GM12878 (cell line): ENCODE measurements around the gene PSMA8. TPM values are rescaled to one million over a fixed set of nuclear protein-coding genes. Genes with fewer than 3 reads are reported as not detected.
"Not testable (repeated sequence)": the region's sequence is repeated elsewhere in the genome, so short reads cannot be mapped to it uniquely, and the experiment has no call there.

Source experiments
- ATAC-seq: fragments of 200-7000 bp; cut with Tn5 transposase; 3 replicates; pipeline ENCODE4 v1.9.1; 2020; ENCODE audit warnings: mild to moderate bottlenecking, moderate library complexity
- BruUV-seq: library from RNA; stranded (reverse); fragments of 400-500 nt; replicated peaks from 2 replicates; lab custom pipeline; 2021; lab: Mats Ljungman, UMichigan
- CTCF ChIA-PET: fragments of 300-600 bp; sonication (Branson Sonifier 250); formaldehyde crosslinking; extraction: SDS; loops from one replicate; lab custom pipeline; 2021; ENCODE audit warnings: inconsistent platforms; lab: Yijun Ruan, JAX
- POLR2A ChIA-PET: fragments of 350-600 bp; formaldehyde crosslinking; extraction: SDS; loops from one replicate; lab custom pipeline; 2021; ENCODE audit warnings: inconsistent platforms; lab: Charles Lee
- RAD21 ChIA-PET: fragments of 300-600 bp; sonication (Branson Sonifier 250); formaldehyde crosslinking; loops from one replicate; lab custom pipeline; 2023; ENCODE audit warnings: antibody characterized with exemption; ENCODE audit not compliant: unreplicated experiment; lab: Charles Lee
- SMC1A ChIA-PET: fragments of 300-600 bp; sonication (Branson Sonifier 250); formaldehyde crosslinking; loops from one replicate; lab custom pipeline; 2023; ENCODE audit not compliant: unreplicated experiment, uncharacterized antibody; lab: Charles Lee
- DNase-seq: peaks from one replicate; pipeline ENCODE4 v3.0.0-alpha.2; 2011; ENCODE audit warnings: low read depth, low spot score
- FAIRE-seq: peaks from 3 replicates; lab custom pipeline; 2011; peaks lifted over from hg19 to GRCh38; lab: Jason Lieb, UNC
- H2AFZ ChIP-seq: 2 replicates; pipeline ENCODE4 v1.6.0; 2011; ENCODE audit warnings: low read depth, low read length, control low read depth; ENCODE audit not compliant: control insufficient read depth
- H3K27ac ChIP-seq: 2 replicates; pipeline ENCODE4 v1.5.1; 2011; ENCODE audit warnings: control low read depth; ENCODE audit not compliant: control insufficient read depth, insufficient read depth
- H3K27me3 ChIP-seq, 2 experiments: replicated peaks in 1 of 2; 2 replicates each; pipeline versions ENCODE4 v1.6.0 to v1.6.1; 2011; ENCODE audit warnings: low read length in 1 of 2; ENCODE audit not compliant: control insufficient read depth in 2 of 2, insufficient read depth in 2 of 2
- H3K36me3 ChIP-seq, 2 experiments: 2 replicates each; pipeline ENCODE4 v1.5.1; 2011; ENCODE audit warnings: low read length in 1 of 2; ENCODE audit not compliant: control insufficient read depth in 2 of 2, insufficient read depth in 2 of 2
- H3K4me1 ChIP-seq: 2 replicates; pipeline ENCODE4 v1.6.1; 2011; ENCODE audit warnings: mild to moderate bottlenecking, low read length, moderate library complexity, mixed read lengths; ENCODE audit not compliant: control insufficient read depth, insufficient read depth
- H3K4me2 ChIP-seq: 2 replicates; pipeline ENCODE4 v1.6.0; 2011; ENCODE audit warnings: control low read depth; ENCODE audit not compliant: control insufficient read depth, insufficient read depth
- H3K4me3 ChIP-seq: fragments of 200-600 bp; sonication (generic); 2 replicates; pipeline ENCODE4 v1.5.1; 2016
- H3K79me2 ChIP-seq: 2 replicates; pipeline ENCODE4 v1.6.0; 2011; ENCODE audit warnings: low read length; ENCODE audit not compliant: control insufficient read depth, insufficient read depth
- H3K9ac ChIP-seq: 2 replicates; pipeline ENCODE4 v1.8.0; 2011; ENCODE audit warnings: low read length, control low read depth, mixed read lengths; ENCODE audit not compliant: control insufficient read depth, insufficient read depth
- H3K9me3 ChIP-seq: replicated peaks from 3 replicates; pipeline ENCODE4 v1.5.1; 2011; ENCODE audit warnings: mild to moderate bottlenecking, low read length; ENCODE audit not compliant: control insufficient read depth, insufficient read depth
- H4K20me1 ChIP-seq: 2 replicates; pipeline ENCODE4 v1.6.0; 2011; ENCODE audit not compliant: control insufficient read depth, insufficient read depth
- CEBPB ChIP-seq, 2 experiments: fragments of 150-350 bp in 1 of 2; IDR thresholded peaks; 2 replicates each; pipeline ENCODE4 v1.6.1; 2012 to 2014; ENCODE audit warnings: low read depth in 2 of 2, low read length in 2 of 2, borderline replicate concordance in 1 of 2, inconsistent platforms in 1 of 2
- CREM ChIP-seq: IDR thresholded peaks from 2 replicates; pipeline ENCODE4 v1.6.1; 2014; ENCODE audit warnings: antibody characterized with exemption, low read depth
- HDAC2 ChIP-seq: fragments of 200-600 bp; sonication (generic); IDR thresholded peaks from 2 replicates; pipeline ENCODE4 v1.6.1; 2017
- TCF3 ChIP-seq: IDR thresholded peaks from 2 replicates; pipeline ENCODE4 v1.6.1; 2012; ENCODE audit warnings: low read depth, mild to moderate bottlenecking, low read length, borderline replicate concordance; ENCODE audit not compliant: insufficient read depth
- WGBS: methylation state at CpG from one replicate; pipeline ENCODE4 v1.1.6; 2016; ENCODE audit warnings: low lambda C conversion rate; ENCODE audit not compliant: insufficient replicate concordance, insufficient coverage; ENCODE audit errors: missing lambda C conversion rate; 5-methylcytosine and 5-hydroxymethylcytosine counted together
- in situ Hi-C: fragments of 300-500 bp; cut with MboI; formaldehyde crosslinking; loops from 9 replicates; pipeline ENCODE4 v1.14.3; 2018; ENCODE audit warnings: mixed read lengths
- intact Hi-C: fragments of 100-400 bp; cut with micrococcal nuclease; formaldehyde crosslinking; loops from one replicate; pipeline ENCODE4 v1.14.2; 2022; ENCODE audit not compliant: unreplicated experiment
- polyA plus RNA-seq, 11 experiments: library from polyadenylated mRNA; depleted of rRNA in 4 of 11; unstranded in 6 of 11; stranded (reverse) in 5 of 11; fragments of >200 nt; fragmentation: Nextera tagmentation in 4 of 11; fragmentation: Illumina TruSeq in 1 of 11; extraction: Ambion mirVana in 4 of 11; extraction: Trizol in 1 of 11; gene quantifications; 1 replicate in 1 of 11; 2 replicates in 10 of 11; pipeline versions ENCODE4 v1.2.1 to v1.2.3, GENCODE V29; 2011 to 2016; ENCODE audit warnings: inconsistent platforms in 2 of 11, missing spikeins in 2 of 11, low read depth in 1 of 11
- total RNA-seq, 4 experiments: library from RNA; depleted of rRNA in 3 of 4; stranded (reverse); fragments of >200 nt in 3 of 4; fragmentation: Illumina TruSeq in 1 of 4; extraction: Trizol in 1 of 4; gene quantifications; 2 replicates each; pipeline versions ENCODE4 v1.2.1 to v1.2.3, GENCODE V29; 2013 to 2021

PSMA8 gene
- total and polyA plus RNA-seq, 10 of the 15 experiments (the other 5 are each of a cell fraction or from before 2014, with no cell fraction given) = 0.07 to 0.15 (median 0.09) TPM; not detected in 6

- H2AFZ ChIP-seq = no peak overlapping the region
- ChIA-PET RAD21 (no interaction called here), SMC1A (interaction anchor here (1.5 kb wide), 1 partner anchor 33 kb away, joined by 3 read pairs; no protein-coding TSS in a partner anchor), CTCF (interaction anchor here (0.8 kb wide), 1 partner anchor 185 kb away, joined by 3 read pairs; no protein-coding TSS in a partner anchor), POLR2A (no interaction called here)
- TF ChIP-seq CREM (no peak), HDAC2 (no peak), TCF3 (no peak), CEBPB (IDR thresholded peaks at IDR 0.05; ENCODE audit: borderline replicate concordance in 1 of 2, low read depth in 2 of 2, low read length in 2 of 2) (no peak)
- ATAC-seq = no peak
- DNase-seq = no peak
- BruUV-seq = no TSS peak
- intact Hi-C loops (no loop called here), in situ Hi-C loops (no loop called here)
- H3K27me3 ChIP-seq = no peaks in the 10 kb centered on the region; a peak in 1 of 4 replicates
- no peak overlapping the region for H3K4me3 ChIP-seq
- no peak overlapping the region for H3K27ac ChIP-seq
- no peaks in the 10 kb centered on the region for H3K4me1 ChIP-seq
- H3K9ac ChIP-seq = no peak overlapping the region
- H4K20me1 ChIP-seq = no peaks in the 10 kb centered on the region
- no peaks in the 10 kb centered on the region for H3K79me2 ChIP-seq
- no peaks in the 10 kb centered on the region for H3K36me3 ChIP-seq
- no peak overlapping the region for H3K4me2 ChIP-seq
- WGBS = 23% methylated on average over 1 of the region's 1 CpG
- no peak for FAIRE-seq
- no peaks in the 10 kb centered on the region for H3K9me3 ChIP-seq
These were observed 12.2 kb upstream of the PSMA8 start for GRCh38 chr18:26121476-26121875.

- H3K36me3 ChIP-seq, H3K4me1 ChIP-seq, H3K9ac ChIP-seq, RAD21 ChIA-PET, H3K4me3 ChIP-seq, BruUV-seq, H3K4me2 ChIP-seq, H3K27ac ChIP-seq, ATAC-seq, intact Hi-C loops, H3K27me3 ChIP-seq, H3K9me3 ChIP-seq, H3K79me2 ChIP-seq, POLR2A ChIA-PET, H2AFZ ChIP-seq, in situ Hi-C loops, H4K20me1 ChIP-seq, DNase-seq, FAIRE-seq: not testable (repeated sequence)
- CTCF ChIA-PET = interaction anchor here (0.8 kb wide), 1 partner anchor 185 kb away, joined by 3 read pairs; no protein-coding TSS in a partner anchor
- 80% methylated on average over 2 of the region's 2 CpGs for WGBS
- SMC1A ChIA-PET = interaction anchor here (0.6 to 1.5 kb wide), 2 partner anchors 34 to 699 kb away, joined by 3 read pairs; no protein-coding TSS in a partner anchor
These were observed 11.7 kb upstream of the PSMA8 start for GRCh38 chr18:26121994-26122393.
